ENCODE results near the gene GRK4.
A peak's percentile ranks its signal among the peaks of the same experiment; 100 is the strongest.

Gene GRK4

DNA sequence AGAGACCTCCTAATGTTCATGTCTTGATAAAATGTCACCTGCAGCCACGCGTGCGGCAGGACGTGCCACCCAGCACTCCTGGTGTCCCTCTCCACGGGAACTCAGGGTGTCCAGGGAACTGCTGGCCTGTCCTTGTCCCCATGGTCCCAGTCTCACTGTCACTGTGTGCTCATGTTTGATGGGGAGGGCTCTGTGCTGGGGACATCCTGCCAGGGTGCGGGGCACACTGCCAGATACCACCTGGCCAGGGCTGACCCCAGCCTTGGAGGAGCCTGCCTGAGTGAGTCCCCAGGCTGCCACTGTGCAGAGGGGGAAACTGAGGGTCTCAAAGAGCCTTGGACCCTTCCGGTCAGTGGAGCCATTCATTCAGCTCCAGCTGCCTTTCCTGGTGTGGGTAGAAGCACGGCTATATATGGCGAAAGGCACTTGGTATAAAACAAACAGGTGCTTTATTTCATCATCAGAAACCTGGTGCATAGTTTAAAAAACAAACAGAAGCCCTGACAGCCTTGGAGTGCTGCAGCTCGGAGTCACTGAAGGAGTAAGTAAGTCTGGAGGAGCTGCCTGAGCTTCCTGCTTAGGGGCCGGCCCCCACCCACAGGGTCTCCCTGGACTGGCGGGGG is 33.1 kb upstream of the GRK4 start:
- peaks cover 12% of the 10 kb centered on the region for H3K4me1 Mint-ChIP-seq
- no peak for DNase-seq
- no peaks in the 10 kb centered on the region for H3K27me3 Mint-ChIP-seq (ENCODE audit: low read depth, poor library complexity)
- H3K27ac Mint-ChIP-seq = peak overlapping the region; percentile 48
- peaks cover 30% of the 10 kb centered on the region for H3K36me3 Mint-ChIP-seq (ENCODE audit: low read depth)
- no peaks in the 10 kb centered on the region for H3K9me3 Mint-ChIP-seq
- TF ChIP-seq, protein P1, sequence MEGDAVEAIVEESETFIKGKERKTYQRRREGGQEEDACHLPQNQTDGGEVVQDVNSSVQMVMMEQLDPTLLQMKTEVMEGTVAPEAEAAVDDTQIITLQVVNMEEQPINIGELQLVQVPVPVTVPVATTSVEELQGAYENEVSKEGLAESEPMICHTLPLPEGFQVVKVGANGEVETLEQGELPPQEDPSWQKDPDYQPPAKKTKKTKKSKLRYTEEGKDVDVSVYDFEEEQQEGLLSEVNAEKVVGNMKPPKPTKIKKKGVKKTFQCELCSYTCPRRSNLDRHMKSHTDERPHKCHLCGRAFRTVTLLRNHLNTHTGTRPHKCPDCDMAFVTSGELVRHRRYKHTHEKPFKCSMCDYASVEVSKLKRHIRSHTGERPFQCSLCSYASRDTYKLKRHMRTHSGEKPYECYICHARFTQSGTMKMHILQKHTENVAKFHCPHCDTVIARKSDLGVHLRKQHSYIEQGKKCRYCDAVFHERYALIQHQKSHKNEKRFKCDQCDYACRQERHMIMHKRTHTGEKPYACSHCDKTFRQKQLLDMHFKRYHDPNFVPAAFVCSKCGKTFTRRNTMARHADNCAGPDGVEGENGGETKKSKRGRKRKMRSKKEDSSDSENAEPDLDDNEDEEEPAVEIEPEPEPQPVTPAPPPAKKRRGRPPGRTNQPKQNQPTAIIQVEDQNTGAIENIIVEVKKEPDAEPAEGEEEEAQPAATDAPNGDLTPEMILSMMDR (IDR thresholded peaks at IDR 0.05) = no peak
- H3K4me3 Mint-ChIP-seq = no peak overlapping the region

DNA sequence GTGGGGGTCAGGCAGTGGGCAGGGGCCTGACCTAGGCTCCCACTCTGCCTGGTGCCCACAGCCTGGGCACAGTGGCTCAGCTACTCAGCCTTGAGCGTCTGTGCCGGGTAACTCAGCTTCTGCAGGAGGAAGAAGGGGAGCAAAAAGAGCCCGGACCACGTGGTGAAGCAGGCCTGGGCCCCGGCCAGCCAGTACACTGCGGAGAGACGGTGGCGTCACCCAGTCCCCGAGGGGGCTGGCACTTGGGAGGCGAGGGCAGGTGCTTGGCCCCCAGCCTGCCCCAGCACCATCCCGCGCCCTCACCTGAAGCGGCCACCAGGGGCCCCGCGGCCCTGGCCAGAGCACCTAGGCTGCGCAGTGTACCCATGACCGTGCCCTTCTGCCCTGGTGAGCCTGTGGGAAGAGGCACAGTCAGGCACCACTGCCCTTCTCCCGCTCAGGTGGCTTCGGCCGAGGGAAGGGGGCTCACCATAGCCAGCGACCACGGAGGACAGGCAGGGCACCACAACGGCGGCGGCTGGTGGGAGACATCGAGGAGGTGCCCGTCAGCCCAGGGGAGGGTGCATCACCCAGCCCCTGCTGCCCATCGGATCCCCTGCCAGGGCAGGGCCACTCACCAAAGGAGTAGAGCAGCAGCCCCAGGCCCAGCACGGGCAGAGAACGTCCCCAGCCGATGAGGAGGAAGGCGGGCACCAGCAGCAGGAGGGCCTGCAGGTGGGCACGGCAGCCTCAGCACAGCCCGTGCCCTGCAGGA is 32.4 kb upstream of the GRK4 start:
- Mint-ChIP-seq H3K4me3 (no peak overlapping the region), H3K27me3 (ENCODE audit: low read depth, poor library complexity) (no peaks in the 10 kb centered on the region), H3K36me3 (ENCODE audit: low read depth) (peaks cover 28% of the 10 kb centered on the region), H3K9me3 (no peaks in the 10 kb centered on the region), H3K27ac (peak overlapping the region; percentile 48), H3K4me1 (peaks cover 19% of the 10 kb centered on the region)
- no peak for DNase-seq
- TF ChIP-seq, protein P1 (IDR thresholded peaks at IDR 0.05) = no peak

DNA sequence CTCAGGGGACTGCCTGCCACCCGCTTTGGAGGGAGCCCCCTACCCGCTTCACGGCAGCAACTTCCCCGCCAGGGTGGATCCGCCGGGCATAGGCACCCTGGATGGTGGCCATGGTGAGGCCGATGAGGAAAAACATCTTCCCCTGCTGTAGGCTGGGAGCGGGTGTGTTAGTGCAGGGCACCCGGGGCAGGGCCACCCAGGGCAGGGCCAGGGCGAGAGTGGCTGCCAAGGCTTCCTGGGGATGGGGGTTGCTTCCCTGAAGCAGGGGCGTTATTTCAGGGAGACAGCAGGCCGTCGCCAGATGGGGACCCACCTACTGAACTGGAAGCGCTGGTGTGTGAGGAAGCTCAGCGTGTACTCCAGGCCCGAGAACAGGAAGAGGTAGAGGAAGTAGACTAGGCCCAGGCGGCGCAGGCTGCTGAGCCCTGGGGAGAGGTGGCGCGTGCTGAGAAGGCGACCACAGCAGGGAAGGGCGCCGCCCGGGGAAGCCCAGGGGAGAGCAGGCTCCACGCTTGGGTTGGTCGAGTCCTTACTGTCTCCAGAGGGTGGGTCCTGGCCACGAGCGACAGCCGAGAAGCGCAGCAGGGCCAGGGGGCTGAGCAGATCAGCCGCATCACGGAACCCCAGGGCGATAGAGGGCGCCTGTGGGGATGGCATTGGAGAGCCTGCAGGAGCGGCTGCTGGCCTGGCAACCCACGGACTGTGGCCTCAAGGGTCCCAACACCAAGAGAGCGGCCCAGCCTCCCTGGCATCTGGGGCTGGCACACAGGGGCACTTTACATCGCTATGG is 31.7 kb upstream of the GRK4 start:
- TF ChIP-seq, protein P1 (IDR thresholded peaks at IDR 0.05) = no peak
- DNase-seq = no peak
- H3K4me1 Mint-ChIP-seq = peaks cover 25% of the 10 kb centered on the region
- H3K36me3 Mint-ChIP-seq (ENCODE audit: low read depth) = peaks cover 20% of the 10 kb centered on the region
- H3K27me3 Mint-ChIP-seq (ENCODE audit: low read depth, poor library complexity) = peaks cover 4% of the 10 kb centered on the region
- H3K9me3 Mint-ChIP-seq = no peaks in the 10 kb centered on the region
- no peak overlapping the region for H3K27ac Mint-ChIP-seq
- H3K4me3 Mint-ChIP-seq = peak overlapping the region; percentile 23

- H3K9me3 Mint-ChIP-seq = no peaks in the 10 kb centered on the region
- no peak overlapping the region for H3K27ac Mint-ChIP-seq
- H3K4me3 Mint-ChIP-seq = peak overlapping the region; percentile 87
- TF ChIP-seq, protein P1 (IDR thresholded peaks at IDR 0.05) = no peak
- peaks cover 22% of the 10 kb centered on the region for H3K36me3 Mint-ChIP-seq (ENCODE audit: low read depth)
- H3K4me1 Mint-ChIP-seq = peaks cover 31% of the 10 kb centered on the region
- no peak for DNase-seq
- H3K27me3 Mint-ChIP-seq (ENCODE audit: low read depth, poor library complexity) = peaks cover 4% of the 10 kb centered on the region
Observed at GRCh38 chr4:2932321-2932950, 30.9 kb upstream of the GRK4 start.

- H3K4me1 Mint-ChIP-seq = peaks cover 31% of the 10 kb centered on the region
Observed at GRCh38 chr4:2932951-2933565, 30.3 kb upstream of the GRK4 start.

More at GRCh38 chr4:2932951-2933565, 30.3 kb upstream of the GRK4 start:
- DNase-seq = no peak
- Mint-ChIP-seq H3K9me3 (no peaks in the 10 kb centered on the region), H3K27ac (no peak overlapping the region), H3K36me3 (ENCODE audit: low read depth) (peaks cover 21% of the 10 kb centered on the region), H3K27me3 (ENCODE audit: low read depth, poor library complexity) (peaks cover 4% of the 10 kb centered on the region), H3K4me3 (peak overlapping the region; percentile 87)
- TF ChIP-seq, protein P1 (IDR thresholded peaks at IDR 0.05) = no peak
